ENCODE measurements around the gene EPB41L2. TPM values are rescaled to one million over a fixed set of nuclear protein-coding genes. Genes with fewer than 3 reads are reported as not detected.

The EPB41L2 gene
- total RNA-seq, 1 donor from 2014 or later: 3.2 TPM

DNA sequence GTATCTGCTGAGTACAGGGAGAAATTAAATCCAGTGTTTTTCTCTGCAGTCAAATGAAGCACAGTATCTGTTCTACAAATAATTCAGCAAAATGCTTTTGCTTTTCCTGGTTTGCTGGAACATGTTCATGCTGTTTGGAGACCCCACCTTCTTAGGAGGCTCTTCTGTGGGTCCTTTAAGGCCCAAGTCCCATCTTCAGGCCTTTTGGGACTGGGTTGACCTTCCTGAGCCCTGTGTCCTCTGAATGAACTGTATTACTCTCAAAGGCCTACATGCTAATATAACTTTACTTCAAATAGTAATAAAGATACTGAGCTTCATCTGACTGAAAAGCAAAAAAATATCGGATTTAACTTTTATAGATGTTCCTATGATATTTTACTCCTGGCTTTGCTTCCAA is 216.5 kb downstream of the EPB41L2 start:
- Histone ChIP-seq H3K27me3 (ENCODE audit: control insufficient read depth, insufficient read depth, low read length) (no peaks in the 10 kb centered on the region), H3K4me3 (ENCODE audit: low read depth, low read length) (no peak overlapping the region), H3K36me3 (ENCODE audit: control insufficient read depth, insufficient read depth, low read length) (no peaks in the 10 kb centered on the region)
- FAIRE-seq (no peak), DNase-seq (ENCODE audit: low read depth) (no peak)
- TF ChIP-seq, protein P1, sequence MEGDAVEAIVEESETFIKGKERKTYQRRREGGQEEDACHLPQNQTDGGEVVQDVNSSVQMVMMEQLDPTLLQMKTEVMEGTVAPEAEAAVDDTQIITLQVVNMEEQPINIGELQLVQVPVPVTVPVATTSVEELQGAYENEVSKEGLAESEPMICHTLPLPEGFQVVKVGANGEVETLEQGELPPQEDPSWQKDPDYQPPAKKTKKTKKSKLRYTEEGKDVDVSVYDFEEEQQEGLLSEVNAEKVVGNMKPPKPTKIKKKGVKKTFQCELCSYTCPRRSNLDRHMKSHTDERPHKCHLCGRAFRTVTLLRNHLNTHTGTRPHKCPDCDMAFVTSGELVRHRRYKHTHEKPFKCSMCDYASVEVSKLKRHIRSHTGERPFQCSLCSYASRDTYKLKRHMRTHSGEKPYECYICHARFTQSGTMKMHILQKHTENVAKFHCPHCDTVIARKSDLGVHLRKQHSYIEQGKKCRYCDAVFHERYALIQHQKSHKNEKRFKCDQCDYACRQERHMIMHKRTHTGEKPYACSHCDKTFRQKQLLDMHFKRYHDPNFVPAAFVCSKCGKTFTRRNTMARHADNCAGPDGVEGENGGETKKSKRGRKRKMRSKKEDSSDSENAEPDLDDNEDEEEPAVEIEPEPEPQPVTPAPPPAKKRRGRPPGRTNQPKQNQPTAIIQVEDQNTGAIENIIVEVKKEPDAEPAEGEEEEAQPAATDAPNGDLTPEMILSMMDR (IDR thresholded peaks at IDR 0.05; ENCODE audit: insufficient read depth, low read length, severe bottlenecking): no peak

DNA sequence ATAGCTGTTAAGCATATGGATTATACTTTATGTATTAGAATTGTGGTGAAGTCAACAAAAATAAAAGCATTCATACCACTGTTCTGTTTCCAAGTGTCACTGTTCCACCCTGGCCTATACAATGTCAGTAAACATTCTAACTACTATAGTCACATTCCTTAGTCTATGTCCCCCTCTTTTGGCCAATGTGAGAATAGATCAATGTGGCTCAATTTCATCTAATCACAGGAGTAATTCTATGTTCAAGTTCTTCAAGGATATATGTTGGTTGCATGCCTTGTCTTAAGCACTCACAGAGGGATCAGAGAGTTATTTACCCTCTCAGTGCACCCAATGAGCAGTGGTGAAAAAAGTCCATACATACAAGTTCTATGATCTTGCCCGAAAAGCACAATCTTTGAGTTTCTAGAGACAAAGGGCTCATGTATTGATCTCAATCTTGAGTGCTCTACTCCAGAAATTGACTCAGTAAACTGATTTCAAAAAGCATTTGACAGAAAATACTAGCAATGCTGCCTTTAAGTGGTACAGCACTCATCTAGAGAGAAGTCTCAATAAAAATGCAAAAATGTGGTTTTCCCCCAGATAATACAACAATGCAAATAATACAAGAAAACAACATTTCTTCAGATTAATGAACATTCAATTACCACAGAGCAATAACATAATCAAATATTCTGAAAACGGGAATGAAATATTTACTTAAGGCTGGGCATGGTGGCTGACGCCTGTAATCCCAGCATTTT is 219.3 kb downstream of the EPB41L2 start:
- FAIRE-seq (no peak), DNase-seq (ENCODE audit: low read depth) (peak; percentile 34)
- TF ChIP-seq, protein P1 (IDR thresholded peaks at IDR 0.05; ENCODE audit: insufficient read depth, low read length, severe bottlenecking): peak; percentile 19
- Histone ChIP-seq H3K36me3 (ENCODE audit: control insufficient read depth, insufficient read depth, low read length) (no peaks in the 10 kb centered on the region), H3K27me3 (ENCODE audit: control insufficient read depth, insufficient read depth, low read length) (no peaks in the 10 kb centered on the region), H3K4me3 (ENCODE audit: low read depth, low read length) (no peak overlapping the region)

DNA sequence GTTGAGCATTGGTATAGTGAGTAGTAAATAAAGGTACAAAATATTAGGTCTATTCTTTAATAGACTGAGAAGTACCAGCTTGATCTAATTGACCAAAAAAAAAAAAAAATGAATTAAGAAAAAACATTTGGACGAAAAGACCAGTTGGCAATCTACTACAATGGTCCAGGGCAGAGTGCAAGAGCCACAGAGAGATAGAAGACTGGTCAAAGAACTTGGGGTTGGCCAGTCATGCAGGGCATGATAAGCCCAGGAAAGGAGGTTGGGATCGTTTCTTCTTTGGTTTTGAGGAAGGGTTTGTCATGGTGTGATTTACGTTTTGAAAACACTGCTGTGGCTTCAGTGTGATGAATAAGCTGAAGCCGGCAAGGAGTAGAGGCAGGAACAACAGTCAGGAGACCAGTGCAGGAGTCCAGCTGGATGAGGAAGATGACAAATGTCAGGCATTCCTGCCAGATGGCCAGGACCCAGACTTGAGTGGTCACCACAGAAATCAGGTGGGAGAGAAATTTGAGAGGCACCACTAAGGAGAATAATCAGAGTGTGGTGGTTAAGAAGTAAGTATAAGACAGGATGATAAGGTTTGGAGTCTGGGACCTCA is 221.8 kb downstream of the EPB41L2 start:
- Histone ChIP-seq H3K4me3 (ENCODE audit: low read depth, low read length) (no peak overlapping the region), H3K27me3 (ENCODE audit: control insufficient read depth, insufficient read depth, low read length) (no peaks in the 10 kb centered on the region), H3K36me3 (ENCODE audit: control insufficient read depth, insufficient read depth, low read length) (no peaks in the 10 kb centered on the region)
- FAIRE-seq (no peak), DNase-seq (ENCODE audit: low read depth) (no peak)
- TF ChIP-seq, protein P1 (IDR thresholded peaks at IDR 0.05; ENCODE audit: insufficient read depth, low read length, severe bottlenecking): no peak

DNA sequence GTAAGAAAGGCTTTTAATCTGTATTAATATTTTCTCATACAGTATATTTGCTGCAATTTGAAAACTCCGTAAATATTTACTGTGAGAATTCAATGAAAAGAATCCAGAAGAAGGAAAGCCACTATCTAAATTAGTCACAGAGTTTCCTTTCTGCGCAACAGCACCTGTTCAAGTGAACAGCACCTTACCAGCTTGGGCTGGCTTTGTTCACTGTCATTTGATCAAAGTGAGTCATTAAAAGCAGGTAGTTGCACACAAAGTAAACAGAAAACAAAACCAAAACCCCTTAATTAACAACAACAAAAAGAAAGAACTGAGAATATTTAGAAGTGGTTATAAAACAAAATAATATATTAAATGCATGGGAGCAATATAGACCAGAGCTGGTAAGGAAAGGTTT is 223.0 kb downstream of the EPB41L2 start:
- Histone ChIP-seq H3K27me3 (ENCODE audit: control insufficient read depth, insufficient read depth, low read length) (no peaks in the 10 kb centered on the region), H3K4me3 (ENCODE audit: low read depth, low read length) (no peak overlapping the region), H3K36me3 (ENCODE audit: control insufficient read depth, insufficient read depth, low read length) (no peaks in the 10 kb centered on the region)
- FAIRE-seq (no peak), DNase-seq (ENCODE audit: low read depth) (peak; percentile 21)
- TF ChIP-seq, protein P1 (IDR thresholded peaks at IDR 0.05; ENCODE audit: insufficient read depth, low read length, severe bottlenecking): no peak

DNA sequence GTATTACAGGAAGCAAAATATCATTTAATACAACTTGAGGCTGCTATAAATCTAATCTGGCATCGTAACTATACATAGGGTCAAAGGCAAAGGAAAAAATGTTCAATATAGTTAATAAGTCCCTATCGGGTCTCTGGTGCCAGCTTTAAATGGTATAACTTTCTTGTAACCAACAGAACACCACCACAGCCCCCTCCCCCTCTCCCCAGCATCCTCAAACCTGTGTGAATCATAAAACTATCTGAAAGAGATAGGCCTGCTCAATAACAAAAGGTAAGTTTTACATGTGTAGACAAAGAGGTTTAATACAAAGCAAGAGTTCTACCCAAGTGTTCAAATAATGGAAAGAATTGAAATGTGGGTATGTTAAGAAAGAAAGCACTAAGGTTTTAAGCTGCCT is 223.7 kb downstream of the EPB41L2 start:
- no peak for FAIRE-seq
- TF ChIP-seq, protein P1 (IDR thresholded peaks at IDR 0.05; ENCODE audit: insufficient read depth, low read length, severe bottlenecking): no peak
- Histone ChIP-seq H3K36me3 (ENCODE audit: control insufficient read depth, insufficient read depth, low read length) (no peaks in the 10 kb centered on the region), H3K27me3 (ENCODE audit: control insufficient read depth, insufficient read depth, low read length) (no peaks in the 10 kb centered on the region), H3K4me3 (ENCODE audit: low read depth, low read length) (no peak overlapping the region)
- DNase-seq (ENCODE audit: low read depth): no peak

All from bronchial epithelial cell (primary cell).